Superior temporal gyrus (tissue), 1 donor: Measurements from ENCODE around the gene TMEM198.

Experiments used
- DNase-seq: peaks from one replicate; pipeline ENCODE4 v3.0.0-alpha.2; 2016; ENCODE audit errors: extremely low spot score

TMEM198 gene

GRCh38 chr2:219545295-219545942 is 1.6 kb downstream of the TMEM198 start:
- no peak for DNase-seq

GRCh38 chr2:219545943-219546352 is 2.1 kb downstream of the TMEM198 start:
- no peak for DNase-seq

DNA sequence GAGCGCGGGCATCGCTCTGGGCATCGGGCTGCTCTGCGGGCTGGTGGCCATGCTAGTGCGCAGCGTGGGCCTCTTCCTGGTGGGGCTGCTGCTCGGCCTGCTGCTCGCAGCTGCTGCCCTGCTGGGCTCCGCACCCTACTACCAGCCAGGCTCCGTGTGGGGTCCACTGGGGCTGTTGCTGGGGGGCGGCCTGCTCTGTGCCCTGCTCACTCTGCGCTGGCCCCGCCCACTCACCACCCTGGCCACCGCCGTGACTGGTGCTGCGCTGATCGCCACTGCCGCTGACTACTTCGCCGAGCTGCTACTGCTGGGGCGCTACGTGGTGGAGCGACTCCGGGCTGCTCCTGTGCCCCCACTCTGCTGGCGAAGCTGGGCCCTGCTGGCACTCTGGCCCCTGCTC is 3.8 kb downstream of the TMEM198 start:
- no peak for DNase-seq

DNA sequence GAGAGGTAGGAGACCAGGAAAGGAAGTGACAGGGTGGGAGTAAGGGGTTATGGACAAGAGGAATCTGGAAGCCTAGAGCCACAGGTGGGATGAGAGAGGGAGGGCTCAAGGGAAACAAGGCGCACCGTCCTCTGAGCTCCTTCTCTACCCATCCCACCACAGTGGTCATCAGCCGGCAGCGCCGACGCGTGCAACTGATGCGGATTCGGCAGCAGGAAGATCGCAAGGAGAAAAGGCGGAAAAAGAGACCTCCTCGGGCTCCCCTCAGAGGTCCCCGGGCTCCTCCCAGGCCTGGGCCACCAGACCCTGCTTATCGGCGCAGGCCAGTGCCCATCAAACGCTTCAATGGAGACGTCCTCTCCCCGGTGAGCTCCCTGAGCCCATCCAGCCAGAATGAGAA is 5.2 kb downstream of the TMEM198 start:
- DNase-seq: no peak

DNA sequence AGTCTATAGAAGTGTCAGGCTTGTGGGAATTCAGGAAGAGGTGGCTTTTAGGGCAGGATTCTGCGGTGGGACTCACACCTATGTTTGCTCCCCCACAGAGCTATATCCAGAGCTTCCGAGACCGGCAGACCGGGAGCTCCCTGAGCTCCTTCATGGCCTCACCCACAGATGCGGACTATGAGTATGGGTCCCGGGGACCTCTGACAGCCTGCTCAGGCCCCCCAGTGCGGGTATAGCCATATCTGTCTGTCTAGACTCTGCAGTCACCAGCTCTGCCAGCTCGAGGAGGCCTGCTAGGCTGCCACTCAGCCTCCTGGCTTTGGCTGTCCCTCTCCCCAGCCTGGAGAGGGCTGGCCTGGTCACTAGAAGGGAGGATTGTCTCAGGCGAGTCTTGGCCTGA is 5.8 kb downstream of the TMEM198 start:
- DNase-seq: no peak

DNA sequence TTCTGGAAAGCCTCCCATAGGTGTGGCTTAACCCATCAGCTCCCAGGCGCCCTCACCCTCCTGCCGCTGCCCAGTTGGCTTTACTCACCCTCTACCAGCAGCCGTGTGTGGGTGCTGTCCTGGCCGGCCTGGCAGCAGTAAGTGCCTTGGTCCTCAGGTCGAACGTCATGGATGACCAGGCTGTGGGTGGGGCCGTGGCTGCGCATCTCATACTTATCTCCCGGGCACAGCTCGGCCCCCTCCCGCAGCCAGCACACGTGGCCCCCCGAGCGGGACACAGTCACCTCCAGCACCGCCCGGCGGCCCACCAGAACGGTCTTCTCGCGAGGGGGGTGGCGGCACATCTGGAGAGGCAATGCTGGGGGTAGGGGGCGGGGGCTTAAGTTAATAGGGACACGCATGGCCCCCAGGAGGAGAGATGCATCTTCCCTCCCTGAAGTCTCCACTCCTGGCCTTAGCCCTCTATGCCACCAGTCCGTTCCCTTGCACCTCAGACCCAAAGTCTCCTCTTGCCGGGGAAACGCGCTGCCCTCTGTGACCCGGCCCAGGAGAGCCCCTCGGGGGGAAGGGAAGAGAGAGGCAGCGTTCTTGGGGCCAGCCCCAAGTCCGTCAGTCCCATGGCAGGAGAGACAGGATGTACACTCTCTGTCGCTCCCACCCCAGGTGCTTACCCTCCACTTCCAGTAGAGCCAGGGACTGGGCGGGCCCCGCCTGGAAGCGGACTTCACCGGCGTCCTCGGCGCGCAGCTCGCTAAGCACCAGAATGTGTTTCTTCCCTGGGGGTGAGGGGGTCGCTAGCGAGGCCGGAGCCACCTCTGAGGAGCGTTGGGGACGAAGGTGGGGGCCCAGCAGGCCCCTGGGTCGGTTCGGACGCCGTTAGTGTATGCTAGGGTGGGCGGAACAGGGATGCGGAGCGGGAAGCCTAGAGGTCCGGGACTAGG is 7.9 kb downstream of the TMEM198 start:
- no peak for DNase-seq

- DNase-seq: peak; percentile 81
Observed at GRCh38 chr2:219552382-219553167, 8.7 kb downstream of the TMEM198 start.

DNA sequence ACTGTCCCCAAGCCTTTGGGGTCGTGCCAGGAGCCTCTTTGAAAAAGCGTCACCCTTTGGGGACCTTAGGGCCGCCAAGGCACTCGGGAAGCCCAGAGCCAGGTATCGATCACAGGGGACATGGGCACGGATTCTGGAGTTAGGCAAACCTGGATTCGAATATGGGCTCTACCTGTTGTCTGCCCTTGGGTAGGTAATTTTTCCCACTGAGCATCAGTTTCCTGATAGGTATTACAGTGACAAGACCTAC is 9.3 kb downstream of the TMEM198 start:
- DNase-seq: no peak

DNA sequence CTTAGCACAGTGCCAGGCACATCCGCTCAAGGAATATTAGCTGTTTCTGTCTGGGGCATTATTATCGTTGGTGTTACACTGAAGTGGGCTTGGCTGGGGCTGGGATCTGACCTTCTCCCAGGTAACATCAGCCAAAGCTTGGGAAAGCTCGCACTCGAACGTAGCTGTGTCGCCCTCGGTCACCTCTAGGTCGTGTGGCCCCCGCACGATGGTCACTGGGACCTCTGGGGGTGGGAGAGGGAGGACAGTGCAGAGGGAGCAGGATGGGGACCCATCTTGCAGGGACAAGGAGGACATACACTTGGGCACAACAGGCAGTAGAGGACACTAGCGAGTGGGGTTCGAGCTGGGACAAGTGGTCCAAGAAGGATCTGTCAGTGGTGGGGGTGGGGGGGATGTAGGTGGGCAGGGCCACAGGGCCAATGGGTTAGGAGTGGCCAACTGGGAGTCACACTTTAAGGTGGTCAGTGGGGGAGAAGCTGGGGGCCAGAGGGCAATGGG is 9.7 kb downstream of the TMEM198 start:
- DNase-seq: no peak

DNA sequence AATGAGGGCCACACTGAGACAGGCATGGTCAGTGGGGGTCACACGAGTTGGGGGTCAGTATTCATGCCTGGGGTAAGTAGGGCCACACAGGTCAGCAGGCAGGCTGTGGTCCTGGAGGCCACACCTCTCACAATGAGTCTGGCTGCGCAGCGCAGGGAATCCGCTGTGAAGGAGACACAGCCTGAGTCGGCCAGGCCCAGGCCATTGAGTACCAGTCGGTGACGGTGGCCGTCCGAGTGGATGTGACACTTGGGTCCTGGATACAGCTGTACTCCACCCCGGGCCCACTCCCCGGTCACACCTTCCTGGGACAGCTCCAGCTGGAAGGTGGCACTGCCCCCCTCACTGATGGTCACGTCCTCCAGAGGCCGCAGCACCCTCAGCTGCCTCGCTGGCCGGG is 10.5 kb downstream of the TMEM198 start:
- DNase-seq: no peak

DNA sequence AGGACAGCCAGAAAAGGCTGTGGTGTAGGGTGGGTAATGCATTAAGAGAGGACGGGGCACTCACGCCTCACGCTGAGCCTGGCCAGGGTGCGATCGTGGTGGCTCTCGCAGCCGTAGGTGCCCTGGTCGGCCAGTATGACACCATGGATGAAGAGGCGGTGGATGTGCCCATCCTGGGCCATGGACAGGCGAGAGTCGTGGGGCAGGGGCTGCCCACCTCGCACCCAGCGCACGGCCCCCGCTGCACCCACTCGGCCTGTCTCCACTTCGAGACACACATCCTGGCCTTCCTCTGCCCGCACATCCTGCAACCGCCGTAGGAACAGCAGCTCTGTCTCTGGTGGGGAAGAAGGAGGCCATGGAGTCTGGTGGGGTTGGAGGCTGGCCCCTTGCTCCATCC is 12.1 kb downstream of the TMEM198 start:
- no peak for DNase-seq

GRCh38 chr2:219556413-219556812 is 12.6 kb downstream of the TMEM198 start:
- no peak for DNase-seq

- DNase-seq: no peak
Observed at GRCh38 chr2:219557320-219557719, 13.5 kb downstream of the TMEM198 start.

DNA sequence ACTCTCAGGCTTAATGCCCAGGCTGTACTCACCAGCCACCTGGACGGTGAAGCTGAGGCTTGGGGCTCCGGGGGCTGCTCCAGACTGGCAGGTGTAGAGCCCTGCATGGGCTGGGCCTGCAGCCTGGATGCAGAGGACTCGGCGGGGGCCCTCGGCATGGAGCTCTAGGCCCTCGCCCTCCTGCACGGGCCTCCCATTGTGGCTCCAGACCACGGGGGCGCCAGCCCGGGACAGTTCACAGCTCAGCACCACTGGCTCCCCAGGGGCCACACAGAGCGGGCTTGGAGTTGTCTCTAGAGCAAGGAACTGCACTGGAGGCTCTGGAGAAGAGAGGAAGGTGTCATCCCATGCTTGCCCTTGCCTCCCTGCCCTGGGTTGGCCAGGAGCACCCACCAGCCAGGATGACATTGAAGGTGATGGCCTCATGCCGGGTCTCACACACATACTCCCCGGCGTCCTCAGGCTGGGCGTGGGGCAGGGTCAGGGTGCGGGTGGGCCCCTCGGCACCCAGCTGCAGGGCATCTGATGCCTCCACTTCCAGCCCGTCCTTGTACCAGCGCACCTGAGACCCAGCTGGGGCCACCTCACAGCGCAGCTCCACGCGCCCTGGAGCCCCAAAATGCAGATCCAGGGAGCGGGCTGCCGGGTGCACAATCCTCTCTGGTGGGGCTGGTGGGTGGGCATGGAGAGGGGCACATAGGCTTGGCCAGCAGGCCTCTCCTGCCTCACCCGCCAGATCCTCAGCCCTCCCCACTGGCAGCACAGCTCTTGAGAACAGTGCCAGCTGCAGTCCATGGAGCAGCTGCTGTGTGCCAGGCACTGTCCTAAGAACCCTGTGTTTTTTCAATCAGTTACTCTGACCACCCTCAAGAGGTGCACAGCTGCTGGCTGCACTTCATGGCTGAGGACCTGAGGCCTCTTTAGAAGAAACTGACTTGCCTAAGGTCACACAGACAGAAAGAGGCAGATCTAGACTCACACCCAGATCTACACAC is 14.3 kb downstream of the TMEM198 start:
- DNase-seq: no peak

DNA sequence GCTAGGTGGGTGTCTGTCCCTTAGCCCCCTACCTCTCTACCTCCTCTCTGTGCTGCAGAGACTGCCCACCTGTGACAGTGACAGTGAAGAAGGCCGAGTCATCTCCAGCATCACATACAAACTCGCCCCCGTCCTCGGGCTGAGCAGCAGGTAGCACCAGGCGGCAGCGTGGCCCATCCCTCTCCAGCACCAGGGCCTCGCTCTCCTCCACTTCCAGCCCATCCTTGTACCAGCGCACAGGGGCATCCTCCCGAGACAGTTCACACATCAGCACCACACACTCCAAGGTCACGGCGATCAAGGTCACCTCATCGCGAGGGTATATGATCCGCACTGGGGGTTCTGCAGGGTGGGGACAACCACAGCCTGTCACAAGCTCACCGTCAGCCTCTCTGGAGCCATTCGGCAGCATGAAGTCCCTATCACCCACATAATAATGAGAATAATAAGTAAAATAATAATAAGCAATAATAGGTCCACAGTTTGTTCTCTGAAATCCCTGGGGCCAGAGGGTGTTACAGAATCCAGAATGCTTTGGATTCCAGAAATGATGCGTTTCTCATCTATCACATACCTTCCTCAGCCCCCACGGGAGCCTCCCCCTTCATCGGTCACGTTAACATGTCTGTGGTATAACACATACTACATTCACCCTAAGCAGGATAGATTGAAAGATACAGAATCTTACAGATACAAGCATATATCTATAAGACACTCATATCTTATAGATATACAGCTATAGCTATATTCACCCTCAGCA is 15.5 kb downstream of the TMEM198 start:
- DNase-seq: no peak

- no peak for DNase-seq
Observed at GRCh38 chr2:219560037-219560892, 16.4 kb downstream of the TMEM198 start.

GRCh38 chr2:219560893-219561178 is 17.0 kb downstream of the TMEM198 start:
- no peak for DNase-seq

DNA sequence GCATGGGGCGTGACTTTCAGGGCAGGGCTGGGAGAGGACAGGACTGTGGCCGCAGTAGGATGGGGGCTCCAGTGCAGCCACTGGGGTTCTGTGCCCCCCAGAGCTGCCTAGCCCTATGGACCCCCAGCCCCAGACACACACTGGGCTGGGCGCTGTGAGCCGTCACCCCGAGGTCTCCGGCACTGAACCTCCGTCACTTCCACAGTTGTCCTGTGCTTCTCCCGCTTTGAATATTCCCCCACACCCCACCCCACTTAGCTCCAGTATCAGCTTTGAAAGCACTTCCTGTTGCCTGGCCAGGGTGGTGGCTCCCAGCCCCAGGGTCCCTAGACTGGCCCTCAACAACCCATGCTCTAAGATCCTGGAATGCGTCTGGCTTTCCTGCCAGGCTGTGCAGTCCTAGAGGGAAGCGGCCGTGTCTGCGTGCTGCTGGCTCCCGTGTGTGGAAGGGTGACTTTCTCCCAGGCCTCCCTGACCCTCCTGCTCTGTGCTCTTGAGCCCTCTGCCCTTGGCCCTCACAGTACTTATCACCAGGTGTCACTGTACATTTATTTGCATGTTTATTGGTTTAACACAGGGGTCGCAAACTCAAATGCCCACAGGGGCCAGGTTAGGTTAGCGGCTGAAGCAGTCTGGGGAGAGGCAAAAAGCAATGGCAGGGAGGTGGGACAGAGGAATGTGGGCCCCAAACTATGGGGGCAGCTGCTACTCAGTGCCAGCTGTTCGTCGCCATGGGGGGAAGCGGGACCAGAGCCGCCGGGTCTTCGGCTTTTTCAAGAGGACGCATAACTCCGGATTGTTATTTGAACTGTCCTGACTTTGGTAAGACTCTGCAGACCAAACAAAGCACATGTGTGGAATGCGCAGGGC is 17.6 kb downstream of the TMEM198 start:
- DNase-seq: no peak
